WTC11 (cell line): ENCODE results near the gene TFF1. TPM values are rescaled to one million over a fixed set of nuclear protein-coding genes. Genes with fewer than 3 reads are reported as not detected.

Source experiments
- ATAC-seq: fragments of 200-7000 bp; cut with Tn5 transposase; 2 replicates; pipeline ENCODE4 v1.10.0; 2021; ENCODE audit warnings: mild to moderate bottlenecking, moderate library complexity
- CTCF ChIA-PET: fragments of 300-600 bp; sonication (Branson Sonifier 250); formaldehyde crosslinking; loops from one replicate; lab custom pipeline; 2021; ENCODE audit warnings: antibody characterized with exemption; lab: Charles Lee
- POLR2A ChIA-PET: fragments of 350-600 bp; sonication (Branson Sonifier 250); formaldehyde crosslinking; loops from one replicate; lab custom pipeline; 2021; ENCODE audit warnings: antibody characterized with exemption; lab: Charles Lee
- DNase-seq: peaks from one replicate; pipeline ENCODE4 v3.0.0; 2021; ENCODE audit warnings: low spot score
- H3K27ac Mint-ChIP-seq: 2 replicates; pipeline ENCODE4 v1.8.0; 2021; ENCODE audit warnings: mixed read lengths
- H3K27me3 Mint-ChIP-seq: 2 replicates; pipeline ENCODE4 v1.8.0; 2021; ENCODE audit warnings: low read depth, mild to moderate bottlenecking, moderate library complexity, mixed read lengths
- H3K36me3 Mint-ChIP-seq: 2 replicates; pipeline ENCODE4 v1.8.0; 2021; ENCODE audit warnings: mixed read lengths
- H3K4me1 Mint-ChIP-seq: 2 replicates; pipeline ENCODE4 v1.8.0; 2022; ENCODE audit warnings: mixed read lengths
- H3K4me3 Mint-ChIP-seq: 2 replicates; pipeline ENCODE4 v1.8.0; 2021; ENCODE audit warnings: mild to moderate bottlenecking, moderate library complexity, mixed read lengths
- H3K9me3 Mint-ChIP-seq: 2 replicates; pipeline ENCODE4 v1.8.0; 2021; ENCODE audit warnings: mixed read lengths
- AR ChIP-seq: fragments of 250-450 bp; sonication (Bioruptor Pico); IDR thresholded peaks from 2 replicates; pipeline ENCODE4 v1.9.0; 2021; ENCODE audit warnings: mild to moderate bottlenecking
- E2F4 ChIP-seq: sonication (generic); formaldehyde crosslinking; IDR thresholded peaks from 2 replicates; pipeline ENCODE4 v1.8.1; 2022; ENCODE audit warnings: low read depth, mild to moderate bottlenecking, moderate library complexity, missing genetic modification reagents, borderline replicate concordance
- ETV6 ChIP-seq: sonication (generic); formaldehyde crosslinking; IDR thresholded peaks from 2 replicates; pipeline ENCODE4 v1.8.1; 2022; ENCODE audit warnings: mild to moderate bottlenecking, missing genetic modification reagents
- FOXP4 ChIP-seq: sonication (generic); formaldehyde crosslinking; IDR thresholded peaks from 2 replicates; pipeline ENCODE4 v1.8.0; 2022; ENCODE audit warnings: mild to moderate bottlenecking, missing genetic modification reagents
- GTF2I ChIP-seq: fragments of 250-450 bp; sonication (Bioruptor Pico); conservative IDR thresholded peaks from 2 replicates; pipeline ENCODE4 v1.4.0; 2021; ENCODE audit warnings: mild to moderate bottlenecking
- IRF1 ChIP-seq: sonication (generic); formaldehyde crosslinking; IDR thresholded peaks from 2 replicates; pipeline ENCODE4 v1.8.0; 2023; ENCODE audit warnings: missing genetic modification reagents
- IRF2 ChIP-seq: sonication (generic); formaldehyde crosslinking; IDR thresholded peaks from 2 replicates; pipeline ENCODE4 v1.8.0; 2022; ENCODE audit warnings: low read depth, missing genetic modification reagents, borderline replicate concordance
- PRDM15 ChIP-seq: sonication (generic); formaldehyde crosslinking; IDR thresholded peaks from 2 replicates; pipeline ENCODE4 v1.8.0; 2022; ENCODE audit warnings: missing genetic modification reagents
- PREB ChIP-seq: sonication (generic); formaldehyde crosslinking; IDR thresholded peaks from 2 replicates; pipeline ENCODE4 v1.8.1; 2022; ENCODE audit warnings: mild to moderate bottlenecking, missing genetic modification reagents, moderate library complexity, borderline replicate concordance
- RELA ChIP-seq: sonication (generic); formaldehyde crosslinking; IDR thresholded peaks from 2 replicates; pipeline ENCODE4 v1.8.1; 2022; ENCODE audit warnings: missing genetic modification reagents, mild to moderate bottlenecking, borderline replicate concordance
- SOX15 ChIP-seq: fragments of 250-450 bp; sonication (Bioruptor Pico); IDR thresholded peaks from 2 replicates; pipeline ENCODE4 v1.9.0; 2021; ENCODE audit warnings: mild to moderate bottlenecking
- SP1 ChIP-seq: sonication (generic); formaldehyde crosslinking; conservative IDR thresholded peaks from 2 replicates; pipeline ENCODE4 v1.8.1; 2022; ENCODE audit warnings: missing genetic modification reagents
- STAT6 ChIP-seq: sonication (generic); formaldehyde crosslinking; conservative IDR thresholded peaks from 2 replicates; pipeline ENCODE4 v1.8.1; 2023; ENCODE audit warnings: mild to moderate bottlenecking, low read depth, missing genetic modification reagents, moderate library complexity
- total RNA-seq: library from RNA; stranded (reverse); gene quantifications from 3 replicates; pipeline ENCODE4 v1.2.3, GENCODE V29; 2021

TFF1 gene
- total RNA-seq, 1 experiment from 2014 or later: 0.81 TPM

- TF ChIP-seq PRDM15 (CRISPR knock-in tag) (no peak), SOX15 (CRISPR knock-in tag) (no peak), RELA (CRISPR knock-in tag) (no peak), FOXP4 (no peak), SP1 (CRISPR knock-in tag) (no peak), E2F4 (no peak)
These were observed 47.2 kb upstream of the TFF1 start (continued) for GRCh38 chr21:42413500-42413899.

- Mint-ChIP-seq H3K27ac (no peak overlapping the region), H3K9me3 (no peaks in the 10 kb centered on the region), H3K4me3 (no peak overlapping the region), H3K36me3 (no peaks in the 10 kb centered on the region), H3K27me3 (no peaks in the 10 kb centered on the region), H3K4me1 (0 out of 2 replicates have a peak, but pooled peaks cover 2% of the 10 kb centered on the region)
- ChIA-PET POLR2A (no interaction called here), CTCF (no interaction called here)
- ATAC-seq (no peak), DNase-seq (no peak)
- no peak for TF ChIP-seq GTF2I
- TF ChIP-seq PRDM15 (CRISPR knock-in tag): 0 out of 2 replicates have a peak, but pooled peaks have one; percentile 6
These were observed 46.8 kb upstream of the TFF1 start for GRCh38 chr21:42413093-42413492.

GRCh38 chr21:42412636-42412933 lies 46.2 kb upstream of the TFF1 start:
- Mint-ChIP-seq H3K27me3 (no peaks in the 10 kb centered on the region), H3K36me3 (no peaks in the 10 kb centered on the region), H3K4me1 (0 out of 2 replicates have a peak, but pooled peaks cover 2% of the 10 kb centered on the region), H3K9me3 (no peaks in the 10 kb centered on the region), H3K4me3 (no peak overlapping the region), H3K27ac (no peak overlapping the region)
- no peak for ATAC-seq
- CTCF ChIA-PET: interaction anchor here (1.2 to 1.6 kb wide), 2 partner anchors 23 to 101 kb away, joined by 4 to 5 read pairs; partner anchors contain the start of gene SLC37A1
- no peak for DNase-seq
- POLR2A ChIA-PET: no interaction called here
- TF ChIP-seq ETV6 (CRISPR knock-in tag): no peak
- TF ChIP-seq IRF1 (CRISPR knock-in tag): no peak
- TF ChIP-seq PREB (CRISPR knock-in tag): no peak
- TF ChIP-seq STAT6 (CRISPR knock-in tag): no peak
- TF ChIP-seq IRF2 (CRISPR knock-in tag): no peak
- no peak for TF ChIP-seq AR (CRISPR knock-in tag)
- TF ChIP-seq RELA (CRISPR knock-in tag): no peak
